Measurements from ENCODE around the gene NRBP1.

- TF ChIP-seq CTCF (conservative IDR thresholded peaks at IDR 0.05; ENCODE audit: low read length) (no peak), EZH2phosphoT487 (IDR thresholded peaks at IDR 0.05; ENCODE audit: borderline replicate concordance, low read depth, low read length) (no peak)
These were observed 43.5 kb downstream of the NRBP1 start for GRCh38 chr2:27471961-27472360.
